ENCODE measurements around the gene SELENOW. TPM values are rescaled to one million over a fixed set of nuclear protein-coding genes. Genes with fewer than 3 reads are reported as not detected.

The SELENOW gene
- total and polyA plus RNA-seq, 4 donors = 28.2 to 102 (median 67.4) TPM

GRCh38 chr19:47781590-47782262, 3.2 kb downstream of the SELENOW start:
- 46% methylated on average over 9 of the region's 9 CpGs for WGBS
- no peak overlapping the region for H3K4me3 ChIP-seq (ENCODE audit: low read depth in 1 of 3, low read length in 3 of 3)
- peaks cover 0 to 15% (median 5%) of the 10 kb centered on the region in 4 donors for H3K36me3 ChIP-seq (ENCODE audit: control insufficient read depth in 4 of 4, insufficient read depth in 3 of 4, low read depth in 1 of 4, low read length in 3 of 4)

More at GRCh38 chr19:47781590-47782262, 3.2 kb downstream of the SELENOW start:
- DNase-seq (ENCODE audit: low spot score) = no peak
- no peak overlapping the region for H3K9ac ChIP-seq (ENCODE audit: low read depth in 1 of 2, low read length in 2 of 2)
- no peaks in the 10 kb centered on the region for H3K27me3 ChIP-seq (ENCODE audit: control insufficient read depth in 4 of 4, insufficient read depth in 4 of 4, low read length in 3 of 4)
- no peaks in the 10 kb centered on the region for H3K9me3 ChIP-seq (ENCODE audit: control insufficient read depth in 4 of 4, low read length in 3 of 4)
- TF ChIP-seq REST (IDR thresholded peaks at IDR 0.05) = no peak
- TF ChIP-seq FOXA1 (IDR thresholded peaks at IDR 0.05) = no peak
- no peak for TF ChIP-seq NR2F2 (IDR thresholded peaks at IDR 0.05)
- no peak for TF ChIP-seq HNF4A (conservative IDR thresholded peaks at IDR 0.05)
- no peak for TF ChIP-seq ZBTB33 (IDR thresholded peaks at IDR 0.05)
- TF ChIP-seq FOXA2 (IDR thresholded peaks at IDR 0.05) = no peak
- no peak for TF ChIP-seq ATF3 (IDR thresholded peaks at IDR 0.05)
- TF ChIP-seq TAF1 (conservative IDR thresholded peaks at IDR 0.05) = no peak
- no peak for TF ChIP-seq RXRA (IDR thresholded peaks at IDR 0.05)
- no peak for TF ChIP-seq GABPA (IDR thresholded peaks at IDR 0.05 in 1 of 2, conservative IDR thresholded peaks at IDR 0.05 in 1 of 2)
- no peak for TF ChIP-seq CTCF (IDR thresholded peaks at IDR 0.05; ENCODE audit: low read depth, low read length, missing input control)
- no peak for TF ChIP-seq EGR1 (IDR thresholded peaks at IDR 0.05; ENCODE audit: low read depth in 2 of 2)
- peak overlapping the region in 1 of 2 donors; percentile 31 for H3K27ac ChIP-seq (ENCODE audit: low read depth in 1 of 2, low read length in 2 of 2)
- H3K4me1 ChIP-seq (ENCODE audit: control insufficient read depth in 4 of 4, insufficient read depth in 4 of 4, low read length in 3 of 4) = peaks cover 4 to 11% (median 8%) of the 10 kb centered on the region in 4 donors
